DMS153 (cell line): ENCODE measurements around the gene LLPH.

Source experiments
- DNase-seq: peaks from one replicate; lab custom pipeline; 2025; lab: John Stamatoyannopoulos, UW

The LLPH gene

DNA sequence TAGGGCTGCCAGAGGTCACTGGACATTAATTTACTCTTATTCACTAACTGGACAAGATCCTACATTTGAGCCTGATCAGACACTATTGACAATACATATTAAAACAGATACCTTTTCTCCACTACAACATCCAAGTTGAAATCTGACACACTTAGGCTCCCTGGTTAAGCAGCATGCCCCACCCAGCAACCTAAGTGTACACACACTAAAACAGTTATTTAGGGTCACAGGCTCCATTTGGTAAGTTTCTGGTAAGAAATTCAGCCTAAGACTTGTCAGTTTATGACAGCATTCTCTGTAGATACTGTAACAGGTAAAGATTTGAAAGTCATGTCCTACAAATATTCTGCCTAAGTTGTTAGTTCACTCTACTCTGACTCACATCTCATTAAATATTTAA is 12.3 kb upstream of the LLPH start:
- DNase-seq, result no peak

DNA sequence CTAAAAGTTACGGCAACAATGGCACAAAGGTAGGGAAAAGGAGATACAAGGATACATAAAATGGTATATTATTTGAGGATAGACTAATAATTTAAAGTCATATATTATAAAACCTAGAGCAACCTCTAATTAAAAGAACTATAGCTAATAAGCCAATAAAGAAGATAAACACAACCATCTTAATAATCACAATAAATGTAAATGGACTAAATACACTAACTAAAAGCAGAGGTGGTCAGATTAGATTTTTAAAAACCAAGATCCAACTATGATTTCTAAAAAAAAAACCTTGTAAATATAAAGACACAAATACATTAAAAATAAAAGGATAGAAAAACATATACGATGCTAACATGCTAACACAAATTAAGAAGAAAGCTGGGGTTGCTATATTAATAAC is 10.7 kb upstream of the LLPH start:
- DNase-seq, result no peak

DNA sequence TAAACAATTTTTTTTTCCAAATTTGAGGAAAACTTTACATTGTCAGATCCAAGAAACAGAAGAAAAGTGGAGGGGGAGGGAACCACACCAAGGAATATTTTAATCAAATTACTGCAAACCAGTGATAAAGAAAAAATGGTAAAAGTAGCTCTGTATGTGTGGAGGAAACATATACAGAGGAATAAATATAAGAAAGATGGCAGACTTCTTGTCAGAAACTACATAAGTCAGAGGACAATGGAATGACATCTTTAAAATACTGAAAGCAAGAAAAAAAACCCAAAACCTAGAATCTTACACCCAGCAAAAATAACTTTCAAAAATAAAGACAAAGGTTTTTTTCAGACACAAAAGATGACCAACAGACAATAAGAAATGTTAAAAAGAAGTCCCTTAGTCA is 10.2 kb upstream of the LLPH start:
- DNase-seq, result no peak

DNA sequence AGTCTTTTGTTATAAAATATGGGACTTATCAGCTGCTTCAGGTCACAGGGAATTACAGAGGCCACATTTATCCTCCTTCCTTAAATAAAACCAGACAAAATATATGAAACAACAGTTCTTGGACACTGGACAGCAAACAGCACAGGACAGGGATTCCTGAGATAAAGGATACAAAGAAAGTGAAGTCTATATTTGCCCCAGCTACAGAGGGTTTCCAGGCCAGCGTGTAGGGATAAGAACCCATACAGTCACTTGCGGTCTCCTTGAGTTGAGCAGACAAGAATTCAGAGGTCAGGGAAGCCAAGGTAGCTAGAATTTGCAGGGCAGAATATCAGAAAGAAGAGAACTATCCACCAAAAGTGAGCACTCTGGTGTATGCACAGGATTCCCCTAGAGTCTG is 8.8 kb upstream of the LLPH start:
- DNase-seq, result no peak

DNA sequence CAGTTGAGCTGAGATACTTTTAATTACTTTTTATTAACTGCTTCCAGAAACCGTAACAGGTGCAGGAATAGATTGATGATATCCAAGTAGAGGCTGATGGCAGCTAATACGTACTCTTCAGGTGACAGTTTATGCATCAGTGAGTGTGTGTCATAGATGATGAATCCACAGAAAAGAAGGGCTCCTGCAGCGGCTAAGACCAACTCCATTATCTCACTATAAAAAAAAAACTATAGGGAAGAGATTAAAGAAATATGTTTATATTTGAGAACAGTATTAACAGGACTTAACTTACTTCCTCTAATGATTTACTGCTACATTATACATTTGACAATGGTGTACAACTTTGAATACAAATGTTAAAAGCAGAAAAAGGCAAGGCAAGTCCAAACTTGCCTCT is 7.4 kb upstream of the LLPH start:
- DNase-seq, result no peak

DNA sequence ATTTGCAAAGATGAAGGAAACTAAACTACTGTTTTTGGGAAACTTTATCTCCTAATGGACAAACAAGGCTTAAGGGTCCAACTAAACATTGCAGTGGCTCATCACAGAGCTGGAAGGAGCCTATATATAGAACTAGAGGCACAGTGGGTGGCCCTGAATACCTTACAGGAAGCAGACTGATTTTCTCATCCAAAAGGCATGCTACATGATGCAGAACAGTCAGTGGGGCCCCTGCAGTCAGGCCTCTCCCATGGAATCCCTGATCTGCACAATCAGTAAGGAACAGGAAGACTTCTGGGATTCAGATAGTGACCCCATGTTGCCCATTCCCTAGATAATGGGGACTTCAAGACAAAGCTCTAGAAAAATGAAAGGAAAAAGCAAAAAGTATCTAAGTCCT is 1.9 kb upstream of the LLPH start:
- DNase-seq, result no peak

DNA sequence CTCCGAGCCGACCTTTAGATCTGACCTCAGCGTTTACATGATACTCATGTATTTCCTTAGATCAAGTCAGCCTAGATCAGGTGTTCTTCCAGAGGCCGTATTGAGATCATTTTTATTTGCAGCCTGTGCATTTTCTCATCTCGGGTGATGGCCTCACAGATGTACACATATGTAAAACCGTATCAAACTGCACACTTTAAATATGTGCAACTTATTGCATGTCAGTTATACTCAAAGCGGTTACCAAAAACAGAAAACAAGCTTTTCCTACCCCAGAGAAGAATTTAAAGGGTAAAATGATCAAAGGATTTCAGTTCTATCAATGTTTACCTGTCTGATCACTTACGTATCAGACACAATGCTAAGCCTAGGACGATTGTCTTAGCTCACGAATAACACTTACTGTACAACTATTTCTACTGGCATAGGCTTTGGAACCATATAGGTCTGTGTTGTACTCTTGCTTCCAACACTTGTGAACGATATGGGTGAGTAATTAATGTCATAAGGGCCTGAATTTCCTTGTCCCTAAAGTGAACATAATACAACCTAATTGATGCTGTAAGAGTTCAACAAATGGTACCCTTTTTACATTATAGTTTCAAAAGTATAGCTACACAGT is 628 bp upstream of the LLPH start:
- no peak for DNase-seq

DNA sequence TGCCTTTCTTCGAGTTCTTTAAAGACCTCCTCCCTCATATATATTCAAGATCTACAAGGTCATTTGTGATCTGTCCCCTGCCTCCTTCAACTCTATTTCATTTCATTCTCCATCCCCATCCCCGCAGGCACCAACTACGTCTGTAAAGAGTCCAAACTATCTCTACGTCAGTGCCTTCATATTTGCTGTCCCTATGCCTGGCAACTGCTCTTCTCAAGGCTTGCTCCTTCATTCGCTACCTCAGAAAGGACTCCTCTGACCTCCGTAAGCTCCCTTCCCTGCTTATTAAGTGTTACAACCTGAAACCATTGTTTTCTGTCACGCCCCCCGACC is 650 bp downstream of the LLPH start:
- DNase-seq, result no peak

DNA sequence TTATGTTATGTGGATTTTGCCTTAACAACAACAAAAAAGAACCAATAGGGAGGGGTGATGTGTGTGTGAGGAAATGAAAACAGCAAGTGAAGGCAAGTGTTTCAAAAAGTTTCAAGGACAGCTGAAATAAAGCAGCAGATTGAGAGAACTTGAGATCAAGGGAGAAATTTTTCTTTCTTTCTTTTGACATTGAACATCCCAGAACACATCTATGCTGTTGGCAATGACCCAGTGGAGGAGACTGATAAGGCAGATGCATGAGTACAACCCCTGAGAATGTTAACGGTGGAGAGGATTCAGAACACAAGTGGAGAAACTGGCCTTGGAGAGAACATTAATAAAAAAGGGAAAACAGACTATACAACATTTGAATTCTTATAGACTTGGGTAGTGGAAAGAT is 2.9 kb downstream of the LLPH start:
- DNase-seq, result no peak

DNA sequence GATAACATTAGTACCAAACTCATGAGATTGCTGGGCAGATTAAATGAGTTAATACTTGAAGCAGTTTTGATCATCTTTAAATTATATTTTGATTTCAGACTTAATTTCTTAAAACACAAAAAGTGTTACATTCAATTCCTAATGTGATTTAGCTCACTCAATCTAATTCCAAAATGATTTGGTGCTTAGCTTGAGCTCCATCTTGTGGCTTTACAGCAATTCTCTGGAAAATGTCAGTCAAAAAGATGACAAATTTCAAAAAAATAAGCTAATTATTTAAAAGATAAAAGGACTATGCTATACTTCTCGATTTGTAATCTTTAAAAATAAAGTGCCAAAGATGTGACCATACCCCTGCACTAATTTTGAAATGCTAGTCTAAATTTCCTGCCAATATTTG is 10.1 kb downstream of the LLPH start:
- no peak for DNase-seq

DNA sequence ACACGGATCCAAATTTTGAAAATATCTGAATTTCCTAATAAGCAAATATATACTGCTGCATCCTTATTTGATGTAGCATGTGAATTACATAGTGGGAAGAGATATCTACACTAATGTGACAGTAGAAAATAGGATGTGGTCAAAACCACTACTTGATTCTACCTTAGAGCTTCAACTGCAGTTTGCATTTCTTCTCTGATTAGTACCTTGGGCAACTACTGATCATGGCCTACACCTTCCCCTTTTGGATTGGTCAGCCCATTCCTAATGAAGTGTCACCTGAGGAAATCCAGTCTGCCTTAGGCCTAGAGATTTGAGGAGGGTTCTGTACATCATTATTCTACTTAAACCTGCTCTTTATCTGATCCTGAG is 10.7 kb downstream of the LLPH start:
- no peak for DNase-seq

DNA sequence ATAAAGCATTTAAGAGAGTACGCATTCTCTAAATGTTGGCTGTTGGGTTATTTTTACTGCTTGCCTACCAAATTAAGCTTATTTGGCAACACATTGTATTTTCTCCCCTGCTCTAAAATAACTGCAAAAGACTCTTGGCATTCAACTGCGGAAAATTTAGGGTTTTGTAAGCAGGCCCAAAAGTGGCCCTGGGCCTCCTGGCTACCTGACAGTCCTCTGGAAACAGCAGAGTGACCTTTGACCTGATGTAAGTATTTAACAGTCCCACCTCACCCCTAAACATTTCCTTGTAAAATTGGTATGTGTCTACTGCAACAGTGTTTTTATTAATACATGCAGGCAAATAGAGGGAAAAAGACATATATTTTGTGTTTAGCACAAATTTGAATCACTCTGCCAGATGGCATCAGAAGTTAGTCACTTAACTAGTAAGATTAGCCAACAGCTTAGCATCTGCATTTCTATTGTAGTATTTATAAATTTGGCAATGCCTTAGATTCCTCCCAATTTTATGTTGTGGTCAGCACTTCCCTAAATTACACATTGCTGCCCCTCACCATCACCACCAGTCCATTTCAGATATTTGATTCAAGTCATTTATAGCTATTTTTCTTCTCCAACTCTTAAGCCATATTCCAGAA is 11.2 kb downstream of the LLPH start:
- DNase-seq, result no peak

DNA sequence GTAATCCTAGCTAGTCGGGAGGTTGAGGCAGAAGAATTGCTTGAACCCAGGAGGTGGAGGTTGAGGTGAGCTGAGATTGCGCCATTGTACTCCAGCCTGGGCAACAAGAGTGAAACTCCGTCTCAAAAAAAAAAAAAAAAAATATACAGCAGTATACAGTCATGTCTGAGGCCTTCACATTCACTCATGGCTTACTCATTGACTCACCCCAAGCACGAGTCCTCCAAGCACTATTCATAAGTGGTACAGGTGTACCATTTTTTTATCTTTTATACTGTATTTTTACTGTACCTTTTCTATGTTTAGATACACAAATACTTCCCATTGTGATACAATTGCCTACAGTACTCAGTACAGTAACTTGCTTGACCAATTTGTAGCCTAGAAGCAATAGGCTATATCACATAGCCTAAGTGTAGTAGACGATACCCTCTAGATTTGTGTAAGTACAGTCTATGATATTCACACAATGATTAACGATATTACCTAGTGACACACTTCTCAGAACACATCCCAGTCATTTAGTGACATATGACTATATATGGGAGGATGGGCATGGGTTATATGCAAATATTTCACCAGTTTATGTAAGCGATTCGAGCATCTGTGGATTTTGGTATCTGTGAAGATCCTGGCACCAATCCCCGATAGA is 12.2 kb downstream of the LLPH start:
- DNase-seq, result no peak

DNA sequence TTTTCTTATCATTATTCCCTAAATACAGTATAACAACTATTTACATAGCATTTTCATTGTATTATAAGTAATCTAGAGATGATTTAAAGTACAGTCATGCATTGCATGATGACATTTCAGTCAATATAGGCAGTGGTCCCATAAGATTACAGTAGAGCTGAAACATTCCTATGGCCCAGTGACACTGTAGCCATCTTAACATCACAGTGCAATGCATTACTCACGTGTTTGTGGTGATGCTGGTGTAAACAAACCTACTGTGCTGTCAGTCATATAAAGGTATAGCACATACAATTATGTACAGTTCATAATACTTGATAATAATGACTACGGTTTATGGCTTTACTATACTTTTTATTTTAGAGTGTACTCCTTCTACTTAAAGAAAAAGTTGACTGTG is 13.3 kb downstream of the LLPH start:
- no peak for DNase-seq

DNA sequence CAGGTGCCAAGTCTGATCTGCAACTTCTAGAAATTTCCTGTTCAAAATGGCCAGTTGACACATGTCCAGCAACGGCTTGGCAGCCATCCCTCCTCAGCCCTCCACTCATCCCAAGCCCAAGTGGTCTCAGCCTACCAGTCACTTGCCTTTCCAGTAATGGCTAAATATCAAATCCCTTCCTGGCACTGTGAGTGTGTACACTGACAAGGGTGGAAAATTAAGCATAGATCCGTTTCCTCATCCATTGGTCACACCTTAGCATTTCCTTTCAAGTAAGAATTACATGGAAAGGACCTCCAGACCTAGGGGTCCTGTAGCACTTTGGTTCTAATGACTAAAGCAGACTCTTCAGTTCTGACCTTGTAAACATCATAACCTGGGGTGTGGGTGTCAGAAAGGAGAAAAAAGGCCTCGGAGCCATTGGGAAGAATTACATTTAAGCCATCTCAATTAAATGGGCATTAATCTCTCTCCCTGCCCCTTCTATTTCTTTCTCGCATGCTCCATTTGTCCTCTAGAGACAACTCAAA is 15.4 kb downstream of the LLPH start:
- no peak for DNase-seq

DNA sequence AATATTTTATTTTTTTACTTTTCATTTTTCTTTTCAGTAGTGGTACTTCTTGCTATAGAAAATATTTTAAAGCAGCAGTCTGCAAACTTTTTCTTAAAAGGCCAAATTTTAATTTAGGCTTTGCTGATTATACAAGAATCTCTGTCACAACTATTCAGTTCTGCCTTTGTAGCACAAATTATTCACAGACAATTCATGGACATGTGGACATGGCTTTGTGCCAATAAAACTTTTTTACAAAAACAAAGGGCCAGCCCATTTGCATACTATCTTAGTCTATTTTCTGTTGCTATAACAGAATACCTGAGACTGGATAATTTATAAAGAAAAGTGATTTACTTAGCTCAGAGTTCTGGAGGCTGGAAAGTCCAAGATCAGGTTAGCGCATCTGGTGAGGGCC is 17.1 kb downstream of the LLPH start:
- DNase-seq, result no peak

DNA sequence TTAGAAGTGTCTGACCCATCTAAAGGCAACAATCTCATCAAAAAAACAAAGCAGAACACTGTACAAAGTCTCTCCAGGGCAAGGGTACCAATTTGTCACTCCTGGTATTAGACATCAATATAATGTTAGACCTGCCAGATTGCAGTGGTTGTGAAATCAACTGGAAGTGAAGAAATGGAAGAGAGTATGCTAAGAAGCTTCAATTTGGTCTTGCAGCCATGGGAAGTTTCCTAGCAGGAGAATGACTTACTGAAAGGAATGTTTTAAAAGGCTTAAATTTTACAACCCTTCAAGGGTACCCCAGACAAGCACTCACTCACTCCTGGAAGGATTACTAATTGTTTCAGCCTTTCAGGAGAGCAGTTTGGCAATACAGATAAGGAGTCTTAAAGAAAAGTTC is 18.9 kb downstream of the LLPH start:
- DNase-seq, result no peak

DNA sequence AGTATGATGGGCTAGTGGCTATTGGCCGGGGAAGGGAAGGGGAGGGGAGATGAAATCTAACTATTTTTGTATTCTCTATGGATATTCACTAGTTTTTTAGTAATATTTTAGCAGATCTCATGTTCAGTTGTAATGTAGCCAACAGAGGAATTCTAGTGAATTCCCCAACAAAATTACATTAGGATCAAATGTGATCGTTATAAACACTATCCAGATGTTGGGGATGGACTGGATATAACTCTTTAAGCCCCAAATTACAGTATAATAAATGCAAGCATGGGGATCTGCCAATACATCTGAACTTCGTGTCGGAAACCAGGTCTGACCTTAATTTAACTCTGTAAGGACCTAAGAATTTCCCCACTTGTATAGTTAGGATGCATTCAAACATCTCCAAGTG is 21.5 kb downstream of the LLPH start:
- DNase-seq, result no peak

DNA sequence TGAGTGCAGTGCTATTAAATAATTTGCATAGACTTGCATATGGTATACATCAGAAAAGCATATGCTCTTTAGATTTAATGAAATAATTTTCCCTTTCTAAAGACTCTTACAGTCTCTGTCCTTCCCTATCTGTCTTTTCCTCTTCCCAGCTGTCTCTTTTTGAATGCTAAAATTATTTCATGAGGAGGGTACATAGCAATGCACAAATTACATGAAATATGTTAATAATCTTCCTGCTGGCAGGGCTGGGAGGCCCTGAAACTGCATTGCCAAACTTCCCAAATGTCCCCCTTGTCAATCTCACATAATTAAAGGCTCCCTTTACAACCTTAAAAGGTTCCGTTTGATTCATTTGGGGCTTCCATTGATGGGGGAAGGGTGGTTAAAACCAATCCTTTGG is 22.2 kb downstream of the LLPH start:
- DNase-seq, result no peak

DNA sequence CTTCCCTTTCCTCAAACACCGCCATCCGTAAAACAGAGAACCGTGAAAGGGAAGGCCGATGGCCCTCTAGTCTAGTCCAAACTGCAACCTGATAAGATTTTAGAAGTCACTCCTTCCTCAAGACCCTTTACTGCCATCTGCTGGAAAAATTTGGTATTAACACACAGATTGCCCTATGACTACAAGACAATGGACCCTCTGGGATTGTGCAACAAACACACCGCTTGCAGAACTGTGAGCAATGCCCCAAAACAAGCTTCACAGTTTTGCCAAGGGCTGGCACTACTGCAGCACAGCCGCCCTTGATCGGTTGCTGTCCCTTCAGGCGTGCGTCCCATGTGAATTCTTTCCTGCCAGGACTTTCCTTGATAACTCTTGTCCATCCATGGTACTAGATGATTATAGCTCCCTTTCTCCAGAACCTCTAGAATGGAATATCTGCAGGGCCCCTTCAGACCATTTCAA is 23.1 kb downstream of the LLPH start:
- DNase-seq, result peak; percentile 76

DNA sequence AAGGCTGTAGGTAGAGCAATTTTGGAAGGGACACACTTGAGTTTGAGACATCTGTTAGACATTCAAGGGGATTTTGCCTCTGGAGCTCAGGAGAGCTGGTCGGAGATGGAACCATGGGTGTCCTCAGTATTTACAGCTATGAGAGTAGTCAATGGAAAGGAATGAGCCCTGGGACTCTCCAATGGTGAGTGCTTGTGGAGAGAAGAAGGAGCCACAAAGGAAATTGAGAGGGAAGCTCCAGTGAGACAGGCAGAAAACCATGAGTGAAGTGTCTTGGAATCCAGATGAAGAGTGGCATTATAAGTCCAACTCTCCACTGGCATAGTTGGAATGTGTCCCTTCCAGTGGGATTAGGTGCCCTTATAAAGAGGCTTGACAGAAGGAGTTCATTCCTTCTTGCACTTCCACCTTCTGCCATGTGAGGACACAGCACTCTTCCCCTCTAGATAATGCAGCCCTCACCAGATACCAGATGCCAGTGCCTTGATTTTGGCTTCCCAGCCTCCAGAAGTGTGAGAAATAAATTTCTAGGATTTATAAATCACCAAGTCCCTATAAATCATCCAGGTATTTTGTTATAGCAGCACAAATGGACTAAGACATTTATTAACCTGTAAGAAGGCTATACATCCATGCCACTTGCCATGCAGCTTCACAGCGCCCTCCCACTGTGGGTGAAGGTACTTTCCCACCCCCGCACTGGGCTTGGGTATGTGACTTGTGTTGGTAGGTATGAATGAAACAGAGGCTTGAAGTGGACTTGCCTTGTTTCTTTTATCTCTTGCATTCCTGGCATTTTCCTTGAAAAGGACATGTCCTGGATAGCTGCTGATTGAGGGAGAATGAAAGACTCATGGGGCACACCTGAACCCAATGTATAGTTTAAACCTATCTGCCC is 27.3 kb downstream of the LLPH start:
- DNase-seq, result no peak

DNA sequence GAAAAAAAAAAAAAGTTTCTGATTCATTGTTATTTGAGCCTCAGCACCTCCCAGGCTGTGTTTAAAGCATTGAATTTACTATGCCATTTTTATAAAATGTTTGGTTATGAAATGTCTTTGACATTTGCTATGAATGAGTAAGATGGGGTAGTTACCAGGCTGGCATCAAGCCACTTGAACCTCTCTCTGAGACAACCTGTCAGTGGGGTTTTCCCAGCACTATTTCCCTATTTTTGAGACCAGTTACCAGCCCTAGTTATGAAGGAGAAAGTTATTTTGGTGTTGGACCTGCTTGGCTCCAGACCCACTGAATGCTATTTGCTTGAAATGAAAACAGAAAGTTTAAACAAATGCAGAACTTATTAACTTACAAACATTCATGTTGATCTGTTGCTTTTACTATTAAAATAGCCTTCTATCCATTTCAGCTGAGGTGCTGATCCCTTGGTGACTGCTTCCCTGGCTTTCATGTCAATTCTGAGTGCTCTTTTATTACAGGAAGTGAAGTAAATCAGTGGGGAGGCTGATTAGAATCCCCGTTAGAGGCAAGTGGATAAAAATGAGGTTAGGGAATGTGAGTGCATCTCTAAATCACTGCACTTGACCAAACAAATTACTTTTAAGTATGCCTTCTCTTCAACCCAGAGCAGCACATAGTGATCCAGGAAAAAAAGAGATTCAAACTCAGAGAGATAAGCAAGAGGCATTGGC is 37.8 kb downstream of the LLPH start:
- DNase-seq, result no peak
